HG03103 (cell line): ENCODE data around the gene RER1.

Experiments
- ATAC-seq: cut with Tn5 transposase; IDR thresholded peaks from one replicate; pipeline ENCODE4 v1.9.1; 2021; ENCODE audit warnings: low read depth; ENCODE audit not compliant: unreplicated experiment

Gene RER1

GRCh38 chr1:2391041-2391930 lies at the start of gene RER1, which contains the start of gene MORN1:
RER1 (plus strand) TSS chr1:2391841; CDS start chr1:2395791, 3,950 bp downstream.
MORN1 (minus strand) TSS chr1:2391554; CDS start chr1:2391533, 21 bp downstream.
- peak; percentile 87 for ATAC-seq

- ATAC-seq, result no peak
Measured at GRCh38 chr1:2342384-2343022, 49.1 kb upstream of the RER1 start.

- ATAC-seq, result no peak
Measured at GRCh38 chr1:2343023-2343935, 48.4 kb upstream of the RER1 start.

- ATAC-seq, result no peak
Measured at GRCh38 chr1:2344121-2344681, 47.4 kb upstream of the RER1 start.

- ATAC-seq, result no peak
Measured at GRCh38 chr1:2344744-2345296, 46.8 kb upstream of the RER1 start.

- no peak for ATAC-seq
Measured at GRCh38 chr1:2345297-2346075, 46.2 kb upstream of the RER1 start.

- no peak for ATAC-seq
Measured at GRCh38 chr1:2346691-2347408, 44.8 kb upstream of the RER1 start.

GRCh38 chr1:2347409-2347785 lies 44.2 kb upstream of the RER1 start:
- no peak for ATAC-seq

GRCh38 chr1:2347896-2348295 lies 43.7 kb upstream of the RER1 start:
- no peak for ATAC-seq

GRCh38 chr1:2348346-2349325 lies 43.0 kb upstream of the RER1 start:
- no peak for ATAC-seq

- ATAC-seq, result no peak
Measured at GRCh38 chr1:2349806-2350205, 41.8 kb upstream of the RER1 start.

GRCh38 chr1:2350501-2350900 lies 41.1 kb upstream of the RER1 start:
- ATAC-seq, result no peak

- no peak for ATAC-seq
Measured at GRCh38 chr1:2350911-2351655, 40.6 kb upstream of the RER1 start.

- no peak for ATAC-seq
Measured at GRCh38 chr1:2351723-2352122, 39.9 kb upstream of the RER1 start.

- ATAC-seq, result no peak
Measured at GRCh38 chr1:2352341-2352896, 39.2 kb upstream of the RER1 start.

GRCh38 chr1:2352897-2353550 lies 38.6 kb upstream of the RER1 start:
- no peak for ATAC-seq
